CD4-positive, alpha-beta T cell treated with Interferon alpha-2 for 1 hour (primary cell): ENCODE data around the gene SPP2.

Source experiments
- DNase-seq, 2 donors: peaks; one replicate each; pipeline ENCODE4 v3.0.0-alpha.2; 2020 to 2022

SPP2 gene

GRCh38 chr2:234044157-234044556 is 6.3 kb upstream of the SPP2 start:
- no peak for DNase-seq

GRCh38 chr2:234046521-234046920 is 4.0 kb upstream of the SPP2 start:
- DNase-seq, result no peak

- DNase-seq, result no peak
Measured at GRCh38 chr2:234047361-234047760, 3.1 kb upstream of the SPP2 start.

GRCh38 chr2:234048049-234048448 is 2.5 kb upstream of the SPP2 start:
- DNase-seq, result no peak

- no peak for DNase-seq
Measured at GRCh38 chr2:234051374-234052070, 1.0 kb downstream of the SPP2 start.

GRCh38 chr2:234058881-234059280 is 8.4 kb downstream of the SPP2 start:
- DNase-seq, result no peak

- DNase-seq, result no peak
Measured at GRCh38 chr2:234060236-234060635, 9.7 kb downstream of the SPP2 start.

GRCh38 chr2:234061624-234062257 is 11.2 kb downstream of the SPP2 start:
- no peak for DNase-seq

- no peak for DNase-seq
Measured at GRCh38 chr2:234066587-234066986, 16.1 kb downstream of the SPP2 start.

- DNase-seq, result peak in 1 of 2 donors; percentile 30
Measured at GRCh38 chr2:234071664-234072063, 21.2 kb downstream of the SPP2 start.

GRCh38 chr2:234072454-234072853 is 22.0 kb downstream of the SPP2 start:
- DNase-seq, result no peak

GRCh38 chr2:234074751-234075517 is 24.4 kb downstream of the SPP2 start:
- no peak for DNase-seq

GRCh38 chr2:234075518-234075915 is 25.0 kb downstream of the SPP2 start:
- DNase-seq, result no peak

- no peak for DNase-seq
Measured at GRCh38 chr2:234075947-234076346, 25.4 kb downstream of the SPP2 start.

- no peak for DNase-seq
Measured at GRCh38 chr2:234076451-234076850, 25.9 kb downstream of the SPP2 start.

- no peak for DNase-seq
Measured at GRCh38 chr2:234078129-234078528, 27.6 kb downstream of the SPP2 start.

GRCh38 chr2:234081970-234082822 is 31.7 kb downstream of the SPP2 start:
- no peak for DNase-seq

GRCh38 chr2:234083572-234084348 is 33.3 kb downstream of the SPP2 start:
- no peak for DNase-seq

- no peak for DNase-seq
Measured at GRCh38 chr2:234091432-234091879, 41.0 kb downstream of the SPP2 start.

- no peak for DNase-seq
Measured at GRCh38 chr2:234091883-234092282, 41.4 kb downstream of the SPP2 start.

GRCh38 chr2:234092344-234092743 is 41.8 kb downstream of the SPP2 start:
- DNase-seq, result no peak

- DNase-seq, result no peak
Measured at GRCh38 chr2:234095301-234095700, 44.8 kb downstream of the SPP2 start.
